HEK293T (cell line): Measurements from ENCODE around the gene SHISA6.

Experiments
- CTCF ChIA-PET: fragments of 350-600 bp; formaldehyde crosslinking; extraction: SDS; loops from one replicate; lab custom pipeline; 2021; ENCODE audit warnings: antibody characterized with exemption, inconsistent platforms; lab: Yijun Ruan, JAX
- POLR2A ChIA-PET: fragments of 350-600 bp; formaldehyde crosslinking; extraction: SDS; loops from one replicate; lab custom pipeline; 2020; ENCODE audit warnings: antibody characterized with exemption, inconsistent platforms; lab: Yijun Ruan, JAX
- DNase-seq: peaks from one replicate; pipeline ENCODE4 v3.0.0; 2012; ENCODE audit warnings: mixed read lengths; ENCODE audit errors: extremely low spot score
- ARNT ChIP-seq: fragments of 450-650 bp; IDR thresholded peaks from 2 replicates; pipeline ENCODE4 v1.6.1; 2017; ENCODE audit warnings: mild to moderate bottlenecking
- BHLHE40 ChIP-seq: fragments of 450-650 bp; IDR thresholded peaks from 2 replicates; pipeline ENCODE4 v1.6.1; 2016; ENCODE audit warnings: mild to moderate bottlenecking, moderate library complexity, borderline replicate concordance
- CTBP1 ChIP-seq: fragments of 450-650 bp; IDR thresholded peaks from 2 replicates; pipeline ENCODE4 v1.6.1; 2016; ENCODE audit warnings: borderline replicate concordance
- ELF4 ChIP-seq: fragments of 450-650 bp; IDR thresholded peaks from 2 replicates; pipeline ENCODE4 v1.6.1; 2017; ENCODE audit warnings: antibody characterized with exemption
- FOXA1 ChIP-seq: fragments of 450-650 bp; IDR thresholded peaks from 2 replicates; pipeline ENCODE4 v1.6.1; 2016; ENCODE audit warnings: mild to moderate bottlenecking
- FOXK2 ChIP-seq: fragments of 450-650 bp; IDR thresholded peaks from 2 replicates; pipeline ENCODE4 v1.6.1; 2016; ENCODE audit warnings: mild to moderate bottlenecking
- FOXM1 ChIP-seq: fragments of 450-650 bp; IDR thresholded peaks from 2 replicates; pipeline ENCODE4 v1.6.1; 2017; ENCODE audit warnings: mild to moderate bottlenecking, borderline replicate concordance
- HDGF ChIP-seq: fragments of 450-650 bp; IDR thresholded peaks from 2 replicates; pipeline ENCODE4 v1.6.1; 2017; ENCODE audit warnings: antibody characterized with exemption, borderline replicate concordance
- L3MBTL2 ChIP-seq: fragments of 450-650 bp; conservative IDR thresholded peaks from 2 replicates; pipeline ENCODE4 v1.6.1; 2016; ENCODE audit warnings: mild to moderate bottlenecking
- LEF1 ChIP-seq: fragments of 450-650 bp; IDR thresholded peaks from 2 replicates; pipeline ENCODE4 v1.6.1; 2017; ENCODE audit warnings: mild to moderate bottlenecking, borderline replicate concordance
- NFRKB ChIP-seq: fragments of 450-650 bp; IDR thresholded peaks from 2 replicates; pipeline ENCODE4 v1.6.1; 2016; ENCODE audit warnings: mild to moderate bottlenecking, moderate library complexity
- SP1 ChIP-seq: fragments of 450-650 bp; IDR thresholded peaks from 2 replicates; pipeline ENCODE4 v1.6.1; 2017
- SUZ12 ChIP-seq: fragments of 450-650 bp; IDR thresholded peaks from 2 replicates; pipeline ENCODE4 v1.6.1; 2016; ENCODE audit warnings: mild to moderate bottlenecking
- TARDBP ChIP-seq: fragments of 450-650 bp; IDR thresholded peaks from 2 replicates; pipeline ENCODE4 v1.6.1; 2016
- ZNF384 ChIP-seq: fragments of 450-650 bp; IDR thresholded peaks from 2 replicates; pipeline ENCODE4 v1.6.1; 2016
- TF ChIP-seq, protein P1 (sequence below): fragments of 450-650 bp; IDR thresholded peaks from 2 replicates; pipeline ENCODE4 v1.6.1; 2016

Gene SHISA6

GRCh38 chr17:11583306-11583992 is 342.4 kb downstream of the SHISA6 start:
- no peak for DNase-seq
- TF ChIP-seq HDGF (no peak), SP1 (no peak)
- POLR2A ChIA-PET, result no interaction called here
- CTCF ChIA-PET, result no interaction called here

GRCh38 chr17:11589716-11590115 is 348.7 kb downstream of the SHISA6 start:
- ChIA-PET POLR2A (no interaction called here), CTCF (no interaction called here)
- DNase-seq, result no peak
- TF ChIP-seq ELF4 (no peak), FOXK2 (no peak), CTBP1 (no peak), ARNT (no peak), NFRKB (no peak), SUZ12 (no peak), FOXM1 (no peak), ZNF384 (no peak), HDGF (no peak), TARDBP (no peak), LEF1 (no peak), SP1 (no peak)

GRCh38 chr17:11598274-11599221 is 357.5 kb downstream of the SHISA6 start, which contains the start of gene DNAH9:
TSS of gene DNAH9 (plus strand) at chr17:11598470. CDS start at chr17:11598499, 29 bp downstream.
- ChIA-PET POLR2A (no interaction called here), CTCF (no interaction called here)
- no peak for DNase-seq
- TF ChIP-seq, protein P1, sequence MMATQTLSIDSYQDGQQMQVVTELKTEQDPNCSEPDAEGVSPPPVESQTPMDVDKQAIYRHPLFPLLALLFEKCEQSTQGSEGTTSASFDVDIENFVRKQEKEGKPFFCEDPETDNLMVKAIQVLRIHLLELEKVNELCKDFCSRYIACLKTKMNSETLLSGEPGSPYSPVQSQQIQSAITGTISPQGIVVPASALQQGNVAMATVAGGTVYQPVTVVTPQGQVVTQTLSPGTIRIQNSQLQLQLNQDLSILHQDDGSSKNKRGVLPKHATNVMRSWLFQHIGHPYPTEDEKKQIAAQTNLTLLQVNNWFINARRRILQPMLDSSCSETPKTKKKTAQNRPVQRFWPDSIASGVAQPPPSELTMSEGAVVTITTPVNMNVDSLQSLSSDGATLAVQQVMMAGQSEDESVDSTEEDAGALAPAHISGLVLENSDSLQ, result no peak
- TF ChIP-seq CTBP1 (no peak), ZNF384 (no peak), FOXA1 (no peak), LEF1 (no peak), L3MBTL2 (no peak), FOXM1 (no peak), TARDBP (no peak), BHLHE40 (no peak), SP1 (no peak), NFRKB (no peak), SUZ12 (no peak), HDGF (no peak), ELF4 (no peak), ARNT (no peak), FOXK2 (no peak)

DNA sequence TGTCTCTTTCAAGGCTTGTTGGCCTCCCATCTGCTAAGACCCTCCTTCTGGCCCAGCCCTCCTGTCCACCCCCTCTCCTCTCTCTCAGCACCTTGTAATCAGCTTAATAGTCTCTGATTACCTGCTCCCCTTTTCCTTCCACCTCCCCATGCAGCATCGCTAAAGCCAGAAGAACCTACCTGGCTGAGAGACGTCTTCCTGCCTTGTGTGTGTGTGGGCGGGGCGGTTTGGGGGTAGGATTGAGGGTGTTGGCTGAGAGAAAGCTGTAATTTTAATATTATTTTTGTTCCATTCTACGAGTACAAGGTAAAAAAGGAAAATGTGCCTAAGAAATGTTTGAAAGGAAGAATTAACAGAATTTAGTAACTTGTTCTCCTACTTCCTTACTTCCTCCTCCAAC is 360.6 kb downstream of the SHISA6 start:
- ChIA-PET POLR2A (no interaction called here), CTCF (no interaction called here)
- no peak for DNase-seq
- TF ChIP-seq SUZ12 (no peak), NFRKB (no peak), HDGF (no peak), SP1 (no peak), ARNT (no peak)

- no peak for DNase-seq
- ChIA-PET POLR2A (no interaction called here), CTCF (no interaction called here)
- no peak for TF ChIP-seq CTBP1
- no peak for TF ChIP-seq BHLHE40
- TF ChIP-seq L3MBTL2, result no peak
- TF ChIP-seq ZNF384, result no peak
- TF ChIP-seq HDGF, result no peak
Observed at GRCh38 chr17:11608396-11608795, 367.4 kb downstream of the SHISA6 start.

- CTCF ChIA-PET, result no interaction called here
Observed at GRCh38 chr17:11610999-11611566, 370.1 kb downstream of the SHISA6 start.

More at GRCh38 chr17:11610999-11611566, 370.1 kb downstream of the SHISA6 start:
- no peak for DNase-seq
- no peak for TF ChIP-seq FOXM1
- no peak for TF ChIP-seq BHLHE40
- TF ChIP-seq SUZ12, result no peak
- TF ChIP-seq, protein P1, result no peak
- no peak for TF ChIP-seq CTBP1
- no peak for TF ChIP-seq LEF1
- no peak for TF ChIP-seq L3MBTL2
- TF ChIP-seq FOXK2, result no peak
- POLR2A ChIA-PET, result no interaction called here
